SHP77 treated with DMSO at 0.1 percent for 48 hours (cell line): ENCODE measurements around the gene SMAD3.

Source experiments
- DNase-seq: peaks from one replicate; lab custom pipeline; 2025; lab: John Stamatoyannopoulos, UW

The SMAD3 gene

GRCh38 chr15:67127965-67128364, 62.6 kb downstream of the SMAD3 start:
- no peak for DNase-seq

- no peak for DNase-seq
Measured at GRCh38 chr15:67130166-67130565, 64.8 kb downstream of the SMAD3 start.

GRCh38 chr15:67130673-67131601, 65.5 kb downstream of the SMAD3 start:
- no peak for DNase-seq

GRCh38 chr15:67132276-67132675, 66.9 kb downstream of the SMAD3 start:
- DNase-seq = no peak

GRCh38 chr15:67133026-67133425, 67.6 kb downstream of the SMAD3 start:
- DNase-seq = no peak

- no peak for DNase-seq
Measured at GRCh38 chr15:67133738-67134066, 68.3 kb downstream of the SMAD3 start.

- no peak for DNase-seq
Measured at GRCh38 chr15:67134067-67134838, 68.9 kb downstream of the SMAD3 start.

GRCh38 chr15:67134871-67135492, 69.6 kb downstream of the SMAD3 start:
- DNase-seq = no peak

- DNase-seq = no peak
Measured at GRCh38 chr15:67135494-67135893, 70.1 kb downstream of the SMAD3 start.

- DNase-seq = no peak
Measured at GRCh38 chr15:67136802-67137201, 71.4 kb downstream of the SMAD3 start.

- DNase-seq = no peak
Measured at GRCh38 chr15:67137319-67137718, 71.9 kb downstream of the SMAD3 start.

GRCh38 chr15:67137951-67138848, 72.8 kb downstream of the SMAD3 start:
- DNase-seq = no peak

- DNase-seq = no peak
Measured at GRCh38 chr15:67138891-67139855, 73.8 kb downstream of the SMAD3 start.

GRCh38 chr15:67140078-67140833, 74.9 kb downstream of the SMAD3 start:
- no peak for DNase-seq

- no peak for DNase-seq
Measured at GRCh38 chr15:67142092-67142766, 76.8 kb downstream of the SMAD3 start.

- DNase-seq = no peak
Measured at GRCh38 chr15:67142767-67143100, 77.3 kb downstream of the SMAD3 start.

GRCh38 chr15:67143646-67144045, 78.2 kb downstream of the SMAD3 start:
- DNase-seq = no peak

- DNase-seq = no peak
Measured at GRCh38 chr15:67144609-67145311, 79.4 kb downstream of the SMAD3 start.

GRCh38 chr15:67145312-67145610, 79.9 kb downstream of the SMAD3 start:
- no peak for DNase-seq
